MCF 10A (cell line): ENCODE measurements around the gene NR1H2. TPM values are rescaled to one million over a fixed set of nuclear protein-coding genes. Genes with fewer than 3 reads are reported as not detected.
"Not testable (repeated sequence)": the region's sequence is repeated elsewhere in the genome, so short reads cannot be mapped to it uniquely, and the experiment has no call there.

ENCODE experiments used
- BruUV-seq: library from RNA; stranded (reverse); fragments of 400-500 nt; replicated peaks from 2 replicates; lab custom pipeline; 2021; lab: Mats Ljungman, UMichigan
- CTCF ChIA-PET: fragments of 300-600 bp; sonication (Branson Sonifier 250); formaldehyde crosslinking; extraction: SDS; loops from one replicate; lab custom pipeline; 2021; ENCODE audit warnings: antibody characterized with exemption, inconsistent platforms; lab: Yijun Ruan, JAX
- POLR2A ChIA-PET: fragments of 300-600, 350-650 bp; sonication (Branson Sonifier 250); formaldehyde crosslinking; extraction: SDS; loops from one replicate; lab custom pipeline; 2020; ENCODE audit warnings: antibody characterized with exemption, inconsistent platforms; lab: Yijun Ruan, JAX
- DNase-seq: peaks from one replicate; pipeline ENCODE4 v3.0.0-alpha.2; 2018; ENCODE audit not compliant: unreplicated experiment
- H3K27ac Mint-ChIP-seq: one replicate; pipeline ENCODE4 v1.8.0; 2022; ENCODE audit warnings: mild to moderate bottlenecking, low read depth, mixed read lengths; ENCODE audit not compliant: unreplicated experiment
- H3K27me3 Mint-ChIP-seq: one replicate; pipeline ENCODE4 v1.8.0; 2022; ENCODE audit warnings: mixed read lengths; ENCODE audit not compliant: insufficient read depth, unreplicated experiment
- H3K36me3 Mint-ChIP-seq: one replicate; pipeline ENCODE4 v1.8.0; 2022; ENCODE audit warnings: mild to moderate bottlenecking, moderate library complexity, mixed read lengths; ENCODE audit not compliant: insufficient read depth, unreplicated experiment
- H3K4me1 Mint-ChIP-seq: one replicate; pipeline ENCODE4 v1.8.0; 2022; ENCODE audit warnings: mixed read lengths; ENCODE audit not compliant: insufficient read depth, unreplicated experiment
- H3K4me3 Mint-ChIP-seq: one replicate; pipeline ENCODE4 v1.8.0; 2022; ENCODE audit warnings: mild to moderate bottlenecking, moderate library complexity, mixed read lengths; ENCODE audit not compliant: unreplicated experiment
- H3K9me3 Mint-ChIP-seq: one replicate; pipeline ENCODE4 v1.8.0; 2022; ENCODE audit warnings: mixed read lengths; ENCODE audit not compliant: unreplicated experiment
- intact Hi-C: fragments of 100-400 bp; cut with micrococcal nuclease; formaldehyde crosslinking; loops from 2 replicates; pipeline ENCODE4 v1.14.1; 2022
- total RNA-seq: library from RNA; stranded (reverse); gene quantifications from 2 replicates; pipeline ENCODE4 v1.2.3, GENCODE V29; 2022
- TF ChIP-seq, protein P1 (sequence below): fragments of 200-600 bp; IDR thresholded peaks from one replicate; pipeline ENCODE4 v1.8.0; 2022; ENCODE audit warnings: antibody characterized with exemption, mild to moderate bottlenecking; ENCODE audit not compliant: unreplicated experiment

Gene NR1H2
- total RNA-seq, 1 experiment from 2014 or later, result 62.0 TPM

DNA sequence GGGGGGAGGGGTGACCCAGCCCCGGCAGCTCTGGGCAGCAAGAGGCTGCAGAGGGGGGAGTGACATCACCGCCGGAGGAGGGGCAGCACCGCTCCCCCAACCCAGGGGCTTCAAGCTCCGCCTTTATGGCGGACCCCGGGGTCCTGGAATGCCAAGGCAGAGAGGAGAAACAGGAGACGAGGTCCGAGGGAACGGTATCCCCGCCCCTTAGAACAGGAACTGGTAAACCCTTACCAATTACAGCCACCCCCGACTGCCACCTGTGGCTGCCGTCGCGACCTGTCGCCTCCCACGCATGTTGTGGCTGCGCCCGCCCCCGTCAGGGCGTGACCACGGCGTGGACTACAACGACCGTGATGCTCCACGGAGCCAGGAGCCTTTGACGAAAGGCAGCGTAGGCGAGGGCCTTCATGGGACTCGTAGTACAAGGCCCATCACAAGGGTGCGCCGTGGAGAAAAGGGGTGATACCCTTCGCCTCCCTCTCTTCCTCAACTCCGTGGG, 43.0 kb upstream of the NR1H2 start:
- ChIA-PET POLR2A (no interaction called here), CTCF (no interaction called here)
- H3K36me3 Mint-ChIP-seq, result no peaks in the 10 kb centered on the region
- no peaks in the 10 kb centered on the region for H3K4me1 Mint-ChIP-seq
- BruUV-seq, result no TSS peak
- DNase-seq, result no peak
- H3K27ac Mint-ChIP-seq, result no peak overlapping the region
- H3K4me3 Mint-ChIP-seq, result no peak overlapping the region
- intact Hi-C loops, result no loop called here
- TF ChIP-seq, protein P1, sequence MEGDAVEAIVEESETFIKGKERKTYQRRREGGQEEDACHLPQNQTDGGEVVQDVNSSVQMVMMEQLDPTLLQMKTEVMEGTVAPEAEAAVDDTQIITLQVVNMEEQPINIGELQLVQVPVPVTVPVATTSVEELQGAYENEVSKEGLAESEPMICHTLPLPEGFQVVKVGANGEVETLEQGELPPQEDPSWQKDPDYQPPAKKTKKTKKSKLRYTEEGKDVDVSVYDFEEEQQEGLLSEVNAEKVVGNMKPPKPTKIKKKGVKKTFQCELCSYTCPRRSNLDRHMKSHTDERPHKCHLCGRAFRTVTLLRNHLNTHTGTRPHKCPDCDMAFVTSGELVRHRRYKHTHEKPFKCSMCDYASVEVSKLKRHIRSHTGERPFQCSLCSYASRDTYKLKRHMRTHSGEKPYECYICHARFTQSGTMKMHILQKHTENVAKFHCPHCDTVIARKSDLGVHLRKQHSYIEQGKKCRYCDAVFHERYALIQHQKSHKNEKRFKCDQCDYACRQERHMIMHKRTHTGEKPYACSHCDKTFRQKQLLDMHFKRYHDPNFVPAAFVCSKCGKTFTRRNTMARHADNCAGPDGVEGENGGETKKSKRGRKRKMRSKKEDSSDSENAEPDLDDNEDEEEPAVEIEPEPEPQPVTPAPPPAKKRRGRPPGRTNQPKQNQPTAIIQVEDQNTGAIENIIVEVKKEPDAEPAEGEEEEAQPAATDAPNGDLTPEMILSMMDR, result no peak
- H3K27me3 Mint-ChIP-seq, result peaks cover 37% of the 10 kb centered on the region
- peaks cover 23% of the 10 kb centered on the region for H3K9me3 Mint-ChIP-seq

GRCh38 chr19:50333737-50334617, 42.3 kb upstream of the NR1H2 start:
- TF ChIP-seq, protein P1, result no peak
- DNase-seq, result no peak
- no TSS peak for BruUV-seq
- no peaks in the 10 kb centered on the region for H3K4me1 Mint-ChIP-seq
- no peaks in the 10 kb centered on the region for H3K36me3 Mint-ChIP-seq
- peaks cover 23% of the 10 kb centered on the region for H3K9me3 Mint-ChIP-seq
- POLR2A ChIA-PET, result no interaction called here
- CTCF ChIA-PET, result no interaction called here
- no peak overlapping the region for H3K4me3 Mint-ChIP-seq
- intact Hi-C loops, result no loop called here
- H3K27me3 Mint-ChIP-seq, result peaks cover 37% of the 10 kb centered on the region
- H3K27ac Mint-ChIP-seq, result no peak overlapping the region

- no peak overlapping the region for H3K4me3 Mint-ChIP-seq
- H3K4me1 Mint-ChIP-seq, result no peaks in the 10 kb centered on the region
- TF ChIP-seq, protein P1, result no peak
- ChIA-PET POLR2A (no interaction called here), CTCF (interaction anchor here (0.6 kb wide), 1 partner anchor 169 kb away, joined by 3 read pairs; no protein-coding TSS in a partner anchor)
- no peak overlapping the region for H3K27ac Mint-ChIP-seq
- intact Hi-C loops, result no loop called here
- peaks cover 29% of the 10 kb centered on the region for H3K27me3 Mint-ChIP-seq
- no peak for DNase-seq
- no TSS peak for BruUV-seq
- no peaks in the 10 kb centered on the region for H3K36me3 Mint-ChIP-seq
- peaks cover 16% of the 10 kb centered on the region for H3K9me3 Mint-ChIP-seq
These were observed 41.4 kb upstream of the NR1H2 start for GRCh38 chr19:50334741-50335421.

DNA sequence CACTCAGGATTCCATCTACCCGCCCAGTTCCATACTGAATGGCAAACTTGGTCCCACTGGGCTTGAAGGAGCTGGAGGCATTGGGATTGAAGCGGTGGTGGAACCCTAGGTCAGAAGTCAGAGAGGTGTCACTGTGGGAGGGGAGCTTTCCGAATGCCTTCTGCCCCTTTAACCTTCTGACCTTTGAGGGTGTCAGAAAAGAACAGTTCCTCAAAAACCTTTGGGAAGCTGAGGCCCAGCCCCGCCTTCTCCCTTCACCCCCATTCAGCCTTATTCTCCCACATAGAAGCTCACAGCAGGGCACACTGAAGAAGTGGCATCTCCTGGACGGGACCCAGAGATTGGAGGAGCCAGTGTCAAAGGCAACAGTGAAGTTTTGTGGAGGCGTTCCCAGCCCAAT, 39.2 kb upstream of the NR1H2 start:
- H3K27ac Mint-ChIP-seq, H3K27me3 Mint-ChIP-seq, intact Hi-C loops, BruUV-seq, POLR2A ChIA-PET, H3K4me3 Mint-ChIP-seq, DNase-seq, H3K36me3 Mint-ChIP-seq, H3K4me1 Mint-ChIP-seq: not testable (repeated sequence)
- peaks cover 10% of the 10 kb centered on the region for H3K9me3 Mint-ChIP-seq
- CTCF ChIA-PET, result interaction anchor here (0.6 to 2.3 kb wide), 3 partner anchors 11 to 1440 kb away, joined by 3 to 10 read pairs (median 5); no protein-coding TSS in a partner anchor
